Cardiac muscle cell (in vitro differentiated cells and primary cell): ENCODE measurements around the gene CFAP68. TPM values are rescaled to one million over a fixed set of nuclear protein-coding genes. Genes with fewer than 3 reads are reported as not detected.

Source experiments
- DNase-seq, 2 donors: peaks; one replicate each; pipeline versions ENCODE4 v3.0.0 to v3.0.0-alpha.2; 2010 to 2017; ENCODE audit warnings: low read depth in 1 of 2, low spot score in 1 of 2
- H3K27ac ChIP-seq: fragments of 200-600 bp; sonication (generic); 2 replicates; pipeline ENCODE4 v1.5.1; 2016
- H3K27me3 ChIP-seq: fragments of 200-600 bp; sonication (generic); 2 replicates; pipeline ENCODE4 v1.6.0; 2016; ENCODE audit warnings: control low read depth
- H3K36me3 ChIP-seq: fragments of 200-600 bp; sonication (generic); 2 replicates; pipeline ENCODE4 v1.5.1; 2016; ENCODE audit warnings: control low read depth
- H3K4me1 ChIP-seq: fragments of 200-600 bp; sonication (generic); 2 replicates; pipeline ENCODE4 v1.8.1; 2017; ENCODE audit warnings: low read depth, mild to moderate bottlenecking, mixed run types
- H3K4me3 ChIP-seq: fragments of 200-600 bp; sonication (generic); 2 replicates; pipeline ENCODE4 v1.5.1; 2016; ENCODE audit warnings: mild to moderate bottlenecking
- H3K9me3 ChIP-seq: fragments of 200-600 bp; sonication (generic); 2 replicates; pipeline ENCODE4 v1.5.1; 2017; ENCODE audit warnings: low read depth, mild to moderate bottlenecking, control low read depth
- CTCF ChIP-seq: IDR thresholded peaks from 2 replicates; pipeline ENCODE4 v1.5.1; 2012; ENCODE audit warnings: low read depth, mild to moderate bottlenecking, low read length
- polyA plus RNA-seq: library from polyadenylated mRNA; unstranded; fragments of >200 nt; fragmentation: Nextera tagmentation; extraction: Ambion mirVana; gene quantifications from 2 replicates; pipeline ENCODE4 v1.2.1, GENCODE V29; 2016
- total RNA-seq: library from RNA; depleted of rRNA; stranded (reverse); fragments of >200 nt; gene quantifications from 2 replicates; pipeline ENCODE4 v1.2.3, GENCODE V29; 2016

Gene CFAP68
- total and polyA plus RNA-seq, 2 experiments from 2014 or later: 24.5 to 49.6 TPM

- H3K27ac ChIP-seq: no peak overlapping the region
- H3K4me3 ChIP-seq: no peak overlapping the region
- H3K27me3 ChIP-seq: no peaks in the 10 kb centered on the region
- no peaks in the 10 kb centered on the region for H3K4me1 ChIP-seq
- DNase-seq: peak in 1 of 2 donors; percentile 54
- peaks cover 22% of the 10 kb centered on the region for H3K36me3 ChIP-seq
- TF ChIP-seq CTCF: no peak
- H3K9me3 ChIP-seq: no peaks in the 10 kb centered on the region
Observed at GRCh38 chr11:111836721-111837120, 42.6 kb upstream of the CFAP68 start.

GRCh38 chr11:111837366-111837891, 41.9 kb upstream of the CFAP68 start:
- Histone ChIP-seq H3K27me3 (no peaks in the 10 kb centered on the region), H3K4me1 (no peaks in the 10 kb centered on the region), H3K36me3 (peaks cover 22% of the 10 kb centered on the region), H3K4me3 (no peak overlapping the region), H3K27ac (no peak overlapping the region), H3K9me3 (no peaks in the 10 kb centered on the region)
- no peak for DNase-seq
- no peak for TF ChIP-seq CTCF

- TF ChIP-seq CTCF: no peak
- Histone ChIP-seq H3K4me1 (no peaks in the 10 kb centered on the region), H3K27ac (no peak overlapping the region), H3K9me3 (no peaks in the 10 kb centered on the region), H3K36me3 (peaks cover 22% of the 10 kb centered on the region), H3K4me3 (no peak overlapping the region), H3K27me3 (no peaks in the 10 kb centered on the region)
- DNase-seq: no peak
Observed at GRCh38 chr11:111838054-111838453, 41.3 kb upstream of the CFAP68 start.

GRCh38 chr11:111840143-111840542, 39.2 kb upstream of the CFAP68 start:
- Histone ChIP-seq H3K4me3 (no peak overlapping the region), H3K36me3 (peaks cover 29% of the 10 kb centered on the region), H3K27ac (no peak overlapping the region), H3K4me1 (no peaks in the 10 kb centered on the region), H3K27me3 (no peaks in the 10 kb centered on the region), H3K9me3 (no peaks in the 10 kb centered on the region)
- DNase-seq: peak in 1 of 2 donors; percentile 32
- TF ChIP-seq CTCF: no peak

GRCh38 chr11:111841370-111842053, 37.8 kb upstream of the CFAP68 start:
- no peaks in the 10 kb centered on the region for H3K9me3 ChIP-seq
- no peak overlapping the region for H3K4me3 ChIP-seq
- H3K27ac ChIP-seq: no peak overlapping the region
- peak; percentile 77 for TF ChIP-seq CTCF
- no peaks in the 10 kb centered on the region for H3K27me3 ChIP-seq
- DNase-seq: peak; percentile 92 to 95
- H3K4me1 ChIP-seq: peaks cover 4% of the 10 kb centered on the region
- H3K36me3 ChIP-seq: peaks cover 20% of the 10 kb centered on the region
